ENCODE results near the gene CA11. TPM values are rescaled to one million over a fixed set of nuclear protein-coding genes. Genes with fewer than 3 reads are reported as not detected.
"Not testable (repeated sequence)": the region's sequence is repeated elsewhere in the genome, so short reads cannot be mapped to it uniquely, and the experiment has no call there.

The CA11 gene
- total and polyA plus RNA-seq, 3 experiments from 2014 or later = 8.3 to 13.0 (median 12.7) TPM

GRCh38 chr19:48681127-48681470, 35.1 kb upstream of the CA11 start:
- Histone ChIP-seq H3K27ac (ENCODE audit: low read depth, low read length) (no peak overlapping the region), H3K4me1 (ENCODE audit: insufficient read depth, low read length) (no peaks in the 10 kb centered on the region), H3K9me3 (ENCODE audit: low read length) (no peaks in the 10 kb centered on the region), H3K27me3 (ENCODE audit: insufficient read depth, low read length, poor library complexity, severe bottlenecking) (no peaks in the 10 kb centered on the region), H3K4me3 (ENCODE audit: low read length) (no peak overlapping the region), H3K36me3 (ENCODE audit: insufficient read depth, low read length) (no peaks in the 10 kb centered on the region)
- no peak for DNase-seq
- H3K36me3 Mint-ChIP-seq = no peaks in the 10 kb centered on the region
- H3K9me3 Mint-ChIP-seq = no peaks in the 10 kb centered on the region
- CTCF ChIA-PET = no interaction called here
- no peak overlapping the region for H3K27ac Mint-ChIP-seq
- no peaks in the 10 kb centered on the region for H3K4me1 Mint-ChIP-seq
- H3K27me3 Mint-ChIP-seq = no peaks in the 10 kb centered on the region
- no peak overlapping the region for H3K4me3 Mint-ChIP-seq
- POLR2A ChIA-PET = no interaction called here

GRCh38 chr19:48680436-48681126, 34.6 kb upstream of the CA11 start:
- POLR2A ChIA-PET = no interaction called here
- no peaks in the 10 kb centered on the region for H3K9me3 Mint-ChIP-seq
- H3K36me3 Mint-ChIP-seq = no peaks in the 10 kb centered on the region

GRCh38 chr19:48680006-48680405, 34.0 kb upstream of the CA11 start:
- CTCF ChIA-PET; H3K4me1 ChIP-seq (ENCODE audit: insufficient read depth, low read length); DNase-seq; H3K27me3 Mint-ChIP-seq; H3K4me3 Mint-ChIP-seq; H3K4me3 ChIP-seq (ENCODE audit: low read length); H3K27me3 ChIP-seq (ENCODE audit: insufficient read depth, low read length, poor library complexity, severe bottlenecking); H3K4me1 Mint-ChIP-seq; H3K36me3 Mint-ChIP-seq; H3K27ac ChIP-seq (ENCODE audit: low read depth, low read length); H3K27ac Mint-ChIP-seq; H3K9me3 Mint-ChIP-seq; POLR2A ChIA-PET; H3K9me3 ChIP-seq (ENCODE audit: low read length); H3K36me3 ChIP-seq (ENCODE audit: insufficient read depth, low read length): not testable (repeated sequence)

More at GRCh38 chr19:48680436-48681126, 34.6 kb upstream of the CA11 start:
- CTCF ChIA-PET = no interaction called here
- Mint-ChIP-seq H3K4me3 (no peak overlapping the region), H3K27me3 (no peaks in the 10 kb centered on the region), H3K27ac (no peak overlapping the region), H3K4me1 (peaks cover 0 to under 1% (median under 1%) of the 10 kb centered on the region in 3 donors)
- Histone ChIP-seq H3K36me3 (ENCODE audit: insufficient read depth, low read length) (no peaks in the 10 kb centered on the region), H3K4me1 (ENCODE audit: insufficient read depth, low read length) (peaks cover 2% of the 10 kb centered on the region), H3K9me3 (ENCODE audit: low read length) (no peaks in the 10 kb centered on the region), H3K27me3 (ENCODE audit: insufficient read depth, low read length, poor library complexity, severe bottlenecking) (no peaks in the 10 kb centered on the region), H3K27ac (ENCODE audit: low read depth, low read length) (no peak overlapping the region), H3K4me3 (ENCODE audit: low read length) (no peak overlapping the region)
- DNase-seq = no peak

- H3K27me3 Mint-ChIP-seq = peaks cover 0 to 1% of the 10 kb centered on the region in 2 donors
Observed at GRCh38 chr19:48678201-48678600, 32.2 kb upstream of the CA11 start.

GRCh38 chr19:48676887-48677286, 30.9 kb upstream of the CA11 start:
- H3K4me3 ChIP-seq (ENCODE audit: low read length) = no peak overlapping the region
- no peak for DNase-seq
- H3K27ac ChIP-seq (ENCODE audit: low read depth, low read length) = no peak overlapping the region
- Mint-ChIP-seq H3K4me3 (no peak overlapping the region), H3K4me1 (peaks cover 5 to 8% (median 7%) of the 10 kb centered on the region in 3 donors), H3K27ac (no peak overlapping the region), H3K36me3 (no peaks in the 10 kb centered on the region), H3K9me3 (no peaks in the 10 kb centered on the region), H3K27me3 (peaks cover 0 to 1% of the 10 kb centered on the region in 2 donors)
- ChIA-PET POLR2A (no interaction called here), CTCF (interaction anchor here (1.6 to 4.7 kb wide), 3 partner anchors 10 to 35 kb away, joined by 6 to 34 read pairs (median 6); partner anchors contain the start of gene CA11)
- no peaks in the 10 kb centered on the region for H3K36me3 ChIP-seq (ENCODE audit: insufficient read depth, low read length)
- H3K27me3 ChIP-seq (ENCODE audit: insufficient read depth, low read length, poor library complexity, severe bottlenecking) = no peaks in the 10 kb centered on the region
- H3K9me3 ChIP-seq (ENCODE audit: low read length) = no peaks in the 10 kb centered on the region
- H3K4me1 ChIP-seq (ENCODE audit: insufficient read depth, low read length) = peaks cover 9% of the 10 kb centered on the region

More at GRCh38 chr19:48678201-48678600, 32.2 kb upstream of the CA11 start:
- Mint-ChIP-seq H3K27ac (no peak overlapping the region), H3K9me3 (no peaks in the 10 kb centered on the region), H3K4me1 (peaks cover 5 to 8% (median 7%) of the 10 kb centered on the region in 3 donors), H3K4me3 (no peak overlapping the region), H3K36me3 (no peaks in the 10 kb centered on the region)
- no peak for DNase-seq
- H3K9me3 ChIP-seq (ENCODE audit: low read length) = no peaks in the 10 kb centered on the region
- ChIA-PET CTCF (interaction anchor here (4.7 kb wide), 1 partner anchor 33 kb away, joined by 34 read pairs; the partner anchor contains the start of gene CA11), POLR2A (no interaction called here)
- no peak overlapping the region for H3K4me3 ChIP-seq (ENCODE audit: low read length)
- no peak overlapping the region for H3K27ac ChIP-seq (ENCODE audit: low read depth, low read length)
- no peaks in the 10 kb centered on the region for H3K27me3 ChIP-seq (ENCODE audit: insufficient read depth, low read length, poor library complexity, severe bottlenecking)
- H3K4me1 ChIP-seq (ENCODE audit: insufficient read depth, low read length) = peaks cover 9% of the 10 kb centered on the region
- no peaks in the 10 kb centered on the region for H3K36me3 ChIP-seq (ENCODE audit: insufficient read depth, low read length)

GRCh38 chr19:48676487-48676886, 30.5 kb upstream of the CA11 start:
- H3K4me3 Mint-ChIP-seq = no peak overlapping the region
- no peaks in the 10 kb centered on the region for H3K27me3 ChIP-seq (ENCODE audit: insufficient read depth, low read length, poor library complexity, severe bottlenecking)
- H3K9me3 Mint-ChIP-seq = no peaks in the 10 kb centered on the region

GRCh38 chr19:48674921-48675824, 29.2 kb upstream of the CA11 start:
- Histone ChIP-seq H3K27me3 (ENCODE audit: insufficient read depth, low read length, poor library complexity, severe bottlenecking) (no peaks in the 10 kb centered on the region), H3K9me3 (ENCODE audit: low read length) (no peaks in the 10 kb centered on the region), H3K27ac (ENCODE audit: low read depth, low read length) (no peak overlapping the region), H3K36me3 (ENCODE audit: insufficient read depth, low read length) (no peaks in the 10 kb centered on the region), H3K4me3 (ENCODE audit: low read length) (no peak overlapping the region), H3K4me1 (ENCODE audit: insufficient read depth, low read length) (peaks cover 9% of the 10 kb centered on the region)
- Mint-ChIP-seq H3K27ac (peak overlapping the region in 4 of 8 donors; percentile 5 to 82 (median 50)), H3K27me3 (peaks cover 0 to 1% of the 10 kb centered on the region in 2 donors), H3K4me1 (peaks cover 5 to 8% (median 7%) of the 10 kb centered on the region in 3 donors), H3K36me3 (no peaks in the 10 kb centered on the region), H3K4me3 (no peak overlapping the region), H3K9me3 (no peaks in the 10 kb centered on the region)
- ChIA-PET CTCF (interaction anchor here (0.6 to 4.7 kb wide), 17 partner anchors 9 to 180 kb away, joined by 3 to 34 read pairs (median 3); partner anchors contain the start of gene CA11), POLR2A (interaction anchor here (1.0 kb wide), 1 partner anchor 29 kb away, joined by 4 read pairs; the partner anchor contains the start of gene CA11)
- peak; percentile 43 to 78 (median 65) for DNase-seq

More at GRCh38 chr19:48676487-48676886, 30.5 kb upstream of the CA11 start:
- Mint-ChIP-seq H3K4me1 (peaks cover 5 to 8% (median 7%) of the 10 kb centered on the region in 3 donors), H3K27me3 (peaks cover 0 to 1% of the 10 kb centered on the region in 2 donors), H3K36me3 (no peaks in the 10 kb centered on the region), H3K27ac (peak overlapping the region in 1 of 8 donors; percentile 79)
- Histone ChIP-seq H3K4me3 (ENCODE audit: low read length) (no peak overlapping the region), H3K4me1 (ENCODE audit: insufficient read depth, low read length) (peaks cover 9% of the 10 kb centered on the region), H3K9me3 (ENCODE audit: low read length) (no peaks in the 10 kb centered on the region), H3K27ac (ENCODE audit: low read depth, low read length) (no peak overlapping the region), H3K36me3 (ENCODE audit: insufficient read depth, low read length) (no peaks in the 10 kb centered on the region)
- DNase-seq = no peak
- ChIA-PET CTCF (interaction anchor here (0.9 to 4.7 kb wide), 6 partner anchors 10 to 68 kb away, joined by 3 to 34 read pairs (median 4); partner anchors contain the start of gene CA11), POLR2A (no interaction called here)

All from CD8-positive, alpha-beta memory T cell (primary cell).